Ovary (tissue), 9 donors: ENCODE measurements around the gene NKAIN2. TPM values are rescaled to one million over a fixed set of nuclear protein-coding genes. Genes with fewer than 3 reads are reported as not detected.

Source experiments
- DNase-seq, 5 donors: peaks; one replicate each; pipeline ENCODE4 v3.0.0-alpha.2; 2019 to 2020
- H3K27ac ChIP-seq, 2 donors: fragments of 200-600 bp; one replicate each; pipeline versions ENCODE4 v1.5.1 to v1.8.0; 2019 to 2022
- H3K27me3 ChIP-seq: fragments of 200-600 bp; one replicate; pipeline ENCODE4 v1.8.0; 2022
- H3K36me3 ChIP-seq: fragments of 200-600 bp; sonication (generic); one replicate; pipeline ENCODE4 v1.5.1; 2019
- H3K4me1 ChIP-seq: one replicate; pipeline ENCODE4 v1.8.1; 2013; ENCODE audit warnings: mild to moderate bottlenecking, moderate library complexity; ENCODE audit not compliant: insufficient read depth
- H3K4me3 ChIP-seq: fragments of 200-600 bp; sonication (generic); one replicate; pipeline ENCODE4 v1.5.1; 2017
- H3K9me3 ChIP-seq, 2 donors: fragments of 200-600 bp in 1 of 2; sonication (generic) in 1 of 2; one replicate each; pipeline versions ENCODE4 v1.5.1 to v1.8.1; 2013 to 2019; ENCODE audit warnings: mild to moderate bottlenecking in 1 of 2, moderate library complexity in 1 of 2
- EP300 ChIP-seq: sonication (generic); formaldehyde crosslinking; IDR thresholded peaks from one replicate; pipeline ENCODE4 v1.6.1; 2017; ENCODE audit warnings: antibody characterized with exemption
- POLR2A ChIP-seq: fragments of 450-650 bp; IDR thresholded peaks from one replicate; pipeline ENCODE4 v1.6.1; 2017; ENCODE audit warnings: antibody characterized with exemption, mild to moderate bottlenecking, moderate library complexity
- WGBS, 3 donors: extraction: QIAGEN DNeasy Blood & Tissue Kit in 1 of 3; methylation state at CpG; one replicate each; pipeline versions ENCODE4 v1.1.5 to v1.1.7; 2013 to 2017; 5-methylcytosine and 5-hydroxymethylcytosine counted together
- intact Hi-C, 4 donors: fragments of 100-400 bp; cut with DNase I; formaldehyde crosslinking; loops; one replicate each; pipeline versions ENCODE4 v1.11.0 to v1.15.1; 2022 to 2023
- polyA plus RNA-seq, 2 donors: library from polyadenylated mRNA; stranded (reverse); fragments of 200-250 nt in 1 of 2; fragments of 350-450 nt in 1 of 2; fragmentation: Illumina TruSeq in 1 of 2; extraction: RNeasy Lipid Tissue Mini Kit (QIAGEN cat#74804) in 1 of 2; gene quantifications; one replicate each; pipeline ENCODE4 v1.2.3, GENCODE V29; 2013 to 2014
- total RNA-seq, 7 donors: library from RNA; depleted of rRNA in 2 of 7; stranded (reverse); fragments of >200 nt in 2 of 7; fragmentation: NEBNext Ultra II Directional in 3 of 7; extraction: Animal tissue kit (Norgen Biotek cat#: 25700) in 3 of 7; gene quantifications; one replicate each; pipeline versions ENCODE4 v1.1.0 to v1.2.4, GENCODE V29; 2016 to 2023
- TF ChIP-seq, protein P1 (sequence below), 3 donors: fragments of 450-650 bp in 2 of 3; fragments of 200-600 bp in 1 of 3; IDR thresholded peaks; one replicate each; pipeline versions ENCODE4 v1.5.1 to v1.8.0; 2016 to 2022; ENCODE audit warnings: antibody characterized with exemption in 3 of 3, mild to moderate bottlenecking in 1 of 3
- donor health status: DM: no; HTN: no; CAD: no; lungs with moderate emphysema.
- donor health status: DM: no; HTN: no; CAD: no.
- donor health status: Bipolar disorder and iron deficiency.
- donor health status: DM: yes; HTN: yes; CAD: no.
- donor health status: DM: no; HTN: no; CAD: no.
- donor health status: DM: yes; HTN: yes; CAD: no.

Gene NKAIN2
- total and polyA plus RNA-seq, 9 donors: 0.13 to 1.0 (median 0.40) TPM; not detected in 4

DNA sequence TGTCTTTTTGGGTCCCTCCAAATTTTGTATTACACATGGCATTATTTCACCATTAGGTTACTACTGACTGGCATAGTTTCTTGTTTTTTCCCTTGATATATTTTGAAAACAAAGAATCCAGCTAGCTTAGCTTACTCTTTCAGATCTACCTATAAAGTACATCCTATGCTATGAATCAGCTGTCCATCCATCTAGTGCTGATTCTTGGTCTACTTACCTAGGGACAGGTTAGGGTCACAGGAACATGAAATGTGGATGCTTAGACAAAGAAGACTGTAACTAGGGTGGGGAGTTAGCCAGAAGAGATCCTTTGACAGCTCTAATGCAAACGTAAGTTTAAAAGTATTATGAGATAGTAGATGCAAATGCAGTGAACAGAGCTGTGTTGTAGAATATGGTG, 91.7 kb downstream of the NKAIN2 start:
- Histone ChIP-seq H3K27ac (no peak overlapping the region), H3K27me3 (no peaks in the 10 kb centered on the region), H3K4me1 (no peaks in the 10 kb centered on the region), H3K4me3 (no peak overlapping the region), H3K9me3 (no peaks in the 10 kb centered on the region), H3K36me3 (no peaks in the 10 kb centered on the region)
- TF ChIP-seq, protein P1, sequence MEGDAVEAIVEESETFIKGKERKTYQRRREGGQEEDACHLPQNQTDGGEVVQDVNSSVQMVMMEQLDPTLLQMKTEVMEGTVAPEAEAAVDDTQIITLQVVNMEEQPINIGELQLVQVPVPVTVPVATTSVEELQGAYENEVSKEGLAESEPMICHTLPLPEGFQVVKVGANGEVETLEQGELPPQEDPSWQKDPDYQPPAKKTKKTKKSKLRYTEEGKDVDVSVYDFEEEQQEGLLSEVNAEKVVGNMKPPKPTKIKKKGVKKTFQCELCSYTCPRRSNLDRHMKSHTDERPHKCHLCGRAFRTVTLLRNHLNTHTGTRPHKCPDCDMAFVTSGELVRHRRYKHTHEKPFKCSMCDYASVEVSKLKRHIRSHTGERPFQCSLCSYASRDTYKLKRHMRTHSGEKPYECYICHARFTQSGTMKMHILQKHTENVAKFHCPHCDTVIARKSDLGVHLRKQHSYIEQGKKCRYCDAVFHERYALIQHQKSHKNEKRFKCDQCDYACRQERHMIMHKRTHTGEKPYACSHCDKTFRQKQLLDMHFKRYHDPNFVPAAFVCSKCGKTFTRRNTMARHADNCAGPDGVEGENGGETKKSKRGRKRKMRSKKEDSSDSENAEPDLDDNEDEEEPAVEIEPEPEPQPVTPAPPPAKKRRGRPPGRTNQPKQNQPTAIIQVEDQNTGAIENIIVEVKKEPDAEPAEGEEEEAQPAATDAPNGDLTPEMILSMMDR (IDR thresholded peaks at IDR 0.05): no peak
- TF ChIP-seq EP300 (no peak), POLR2A (no peak)
- intact Hi-C loops: no loop called here
- 53 to 63% (median 59%) methylated on average over 1 of the region's 1 CpG for WGBS, 3 donors
- DNase-seq: no peak

DNA sequence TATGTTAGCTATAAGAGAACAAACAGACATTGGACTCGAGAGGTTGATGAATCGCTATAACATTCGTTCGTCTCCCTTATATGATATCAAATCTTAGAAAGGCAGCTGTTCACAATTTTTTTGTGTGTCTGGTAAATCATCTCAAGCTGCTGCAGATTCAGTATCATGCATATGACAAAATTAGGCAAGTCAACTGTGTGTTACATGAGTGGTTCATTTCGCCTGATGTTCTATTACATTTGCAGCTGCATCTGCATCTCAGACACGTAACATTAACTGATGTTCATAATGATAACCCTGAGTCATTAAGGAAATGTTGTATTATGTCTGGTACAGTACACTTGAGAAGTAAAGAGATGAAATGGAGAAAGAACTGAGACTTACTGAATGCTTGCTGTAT, 92.1 kb downstream of the NKAIN2 start:
- Histone ChIP-seq H3K36me3 (no peaks in the 10 kb centered on the region), H3K27me3 (no peaks in the 10 kb centered on the region), H3K9me3 (no peaks in the 10 kb centered on the region), H3K27ac (no peak overlapping the region), H3K4me3 (no peak overlapping the region), H3K4me1 (no peaks in the 10 kb centered on the region)
- no peak for DNase-seq
- TF ChIP-seq POLR2A: no peak
- TF ChIP-seq, protein P1 (IDR thresholded peaks at IDR 0.05): no peak
- intact Hi-C loops: no loop called here
- 74 to 80% (median 80%) methylated on average over 6 of the region's 6 CpGs for WGBS, 3 donors

DNA sequence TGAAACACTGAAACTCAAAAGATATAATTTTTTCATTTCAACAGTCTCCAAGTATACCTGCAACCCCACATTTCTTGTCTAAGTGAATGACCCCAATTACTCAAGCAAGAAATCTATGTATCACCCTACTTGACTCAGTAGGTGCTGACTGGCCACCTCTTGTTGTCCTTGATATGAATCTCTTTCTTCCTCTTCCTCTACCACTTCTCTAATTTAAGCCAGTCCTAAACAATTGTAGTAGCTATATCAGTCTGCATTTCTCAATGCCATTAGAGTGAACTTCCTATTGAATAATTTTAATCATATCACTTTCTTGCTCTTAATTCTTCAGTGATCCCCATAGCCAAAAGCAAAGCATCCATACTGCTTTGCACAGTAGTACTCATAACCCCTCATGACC, 93.2 kb downstream of the NKAIN2 start:
- no peak overlapping the region for H3K4me3 ChIP-seq
- no peaks in the 10 kb centered on the region for H3K27me3 ChIP-seq
- H3K36me3 ChIP-seq: no peaks in the 10 kb centered on the region
- DNase-seq: no peak
- H3K9me3 ChIP-seq: no peaks in the 10 kb centered on the region
- TF ChIP-seq EP300 (no peak), POLR2A (no peak)
- TF ChIP-seq, protein P1 (IDR thresholded peaks at IDR 0.05): no peak
- intact Hi-C loops: no loop called here
- H3K4me1 ChIP-seq: no peaks in the 10 kb centered on the region
- no peak overlapping the region for H3K27ac ChIP-seq

DNA sequence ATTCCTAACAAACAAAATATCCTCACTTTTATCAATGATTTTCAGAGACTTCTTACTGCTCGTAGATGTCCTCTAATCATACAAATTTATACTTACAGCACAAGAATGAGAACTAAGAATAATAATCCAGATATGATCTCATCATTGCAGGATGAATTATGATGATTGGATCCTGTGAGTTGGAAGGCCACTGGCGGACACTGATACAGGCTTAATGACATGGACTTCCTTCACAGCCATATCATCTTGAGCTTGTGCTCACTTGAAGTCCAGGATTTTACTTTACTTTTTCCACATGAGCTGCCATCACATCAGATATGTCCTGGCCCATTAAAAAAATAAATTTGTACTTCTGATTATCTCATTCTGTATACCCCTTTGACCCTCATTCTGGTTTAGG, 94.3 kb downstream of the NKAIN2 start:
- Histone ChIP-seq H3K4me3 (no peak overlapping the region), H3K36me3 (no peaks in the 10 kb centered on the region), H3K27ac (no peak overlapping the region), H3K27me3 (no peaks in the 10 kb centered on the region), H3K4me1 (no peaks in the 10 kb centered on the region), H3K9me3 (no peaks in the 10 kb centered on the region)
- TF ChIP-seq, protein P1 (IDR thresholded peaks at IDR 0.05): no peak
- TF ChIP-seq EP300 (no peak), POLR2A (no peak)
- DNase-seq: no peak
- 84 to 88% (median 86%) methylated on average over 2 of the region's 2 CpGs for WGBS, 3 donors
- intact Hi-C loops: no loop called here

DNA sequence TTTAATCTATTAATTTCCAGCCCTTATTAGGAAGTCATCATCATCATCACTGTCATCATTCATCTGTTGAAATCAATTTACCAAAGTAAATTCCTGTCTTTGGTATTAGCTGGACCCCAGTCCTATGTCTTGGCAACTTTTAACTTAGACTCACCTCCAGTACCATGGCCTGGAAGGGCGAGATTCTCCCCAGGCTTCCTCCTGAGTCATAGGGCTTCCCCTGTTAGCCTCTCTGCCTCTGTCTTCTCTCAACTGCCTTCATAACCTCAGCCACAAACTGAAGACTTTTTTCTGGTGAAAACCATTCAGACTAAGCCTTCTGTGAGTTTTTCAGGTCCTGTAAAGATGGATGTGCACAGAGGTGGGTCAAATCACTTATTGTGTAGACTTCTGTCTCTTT, 95.0 kb downstream of the NKAIN2 start:
- Histone ChIP-seq H3K27me3 (no peaks in the 10 kb centered on the region), H3K4me3 (no peak overlapping the region), H3K4me1 (no peaks in the 10 kb centered on the region), H3K9me3 (no peaks in the 10 kb centered on the region), H3K36me3 (no peaks in the 10 kb centered on the region), H3K27ac (no peak overlapping the region)
- 74 to 81% (median 75%) methylated on average over 1 of the region's 1 CpG for WGBS, 3 donors
- TF ChIP-seq, protein P1 (IDR thresholded peaks at IDR 0.05): no peak
- TF ChIP-seq EP300 (no peak), POLR2A (no peak)
- no peak for DNase-seq
- intact Hi-C loops: no loop called here
